HG03139 (cell line): ENCODE measurements around the gene ZNF23.

Experiments
- ATAC-seq: cut with Tn5 transposase; IDR thresholded peaks from one replicate; pipeline ENCODE4 v1.9.1; 2021; ENCODE audit not compliant: unreplicated experiment

Gene ZNF23

DNA sequence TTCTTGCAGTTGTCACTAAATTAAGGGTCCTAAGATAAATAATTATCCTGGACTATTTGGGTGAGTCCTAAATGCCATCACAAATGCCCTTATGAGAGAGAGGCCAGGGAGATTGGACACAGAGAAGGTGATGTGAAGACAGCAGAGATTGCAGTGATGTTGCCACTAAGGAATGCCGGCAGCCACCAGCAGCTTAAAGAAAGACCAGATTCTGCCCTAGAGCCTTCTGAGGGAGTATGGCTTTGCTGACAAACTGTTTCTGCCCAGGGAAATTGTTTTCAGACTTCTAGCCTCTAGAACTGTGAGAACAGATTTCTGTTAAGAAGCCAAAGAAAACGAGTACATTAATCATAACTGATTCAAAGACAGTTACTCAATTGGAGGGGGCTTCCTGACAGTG lies 10.0 kb upstream of the ZNF23 start:
- ATAC-seq = no peak

GRCh38 chr16:71467810-71468209 lies 5.8 kb upstream of the ZNF23 start:
- no peak for ATAC-seq

DNA sequence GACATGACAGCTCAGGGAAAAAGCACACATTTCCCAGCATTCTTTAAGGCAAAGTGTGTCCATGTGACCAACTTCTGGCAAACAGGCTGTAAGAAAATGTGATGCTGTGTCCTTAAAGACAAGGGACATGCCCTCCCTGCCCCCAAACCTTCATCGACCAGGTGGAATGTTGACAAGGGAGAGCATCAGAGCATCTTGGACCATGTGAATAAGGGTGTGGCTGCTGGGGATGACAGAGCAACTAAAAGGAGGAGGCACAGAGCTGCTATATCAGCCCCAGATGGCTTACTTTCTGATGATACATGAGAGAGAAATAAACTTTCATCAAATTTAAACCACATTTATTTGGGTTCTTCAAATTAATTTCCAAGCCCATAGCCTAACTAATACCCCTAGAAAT lies 2.2 kb upstream of the ZNF23 start:
- ATAC-seq = no peak

GRCh38 chr16:71460941-71461340 lies 1.1 kb downstream of the ZNF23 start:
- no peak for ATAC-seq

DNA sequence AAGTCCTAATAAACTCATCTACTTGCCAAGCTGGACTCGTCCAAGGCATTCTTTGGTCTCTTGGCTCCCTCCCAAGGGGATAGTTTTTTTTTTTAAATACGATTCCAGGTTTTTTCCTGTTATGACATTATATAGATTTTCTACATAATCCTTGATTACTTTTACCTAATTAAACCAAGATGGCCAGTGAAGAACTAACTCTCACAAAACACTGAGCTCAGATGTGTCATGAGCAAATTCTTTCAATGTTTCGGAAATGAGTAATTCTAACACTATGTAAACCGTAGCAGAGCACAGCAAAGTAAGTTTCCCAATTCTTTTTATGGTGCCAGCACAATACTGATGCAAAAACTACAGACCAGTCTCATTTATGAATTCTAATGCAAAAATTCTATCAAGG lies 1.8 kb downstream of the ZNF23 start:
- no peak for ATAC-seq

GRCh38 chr16:71459510-71459909 lies 2.5 kb downstream of the ZNF23 start:
- no peak for ATAC-seq

DNA sequence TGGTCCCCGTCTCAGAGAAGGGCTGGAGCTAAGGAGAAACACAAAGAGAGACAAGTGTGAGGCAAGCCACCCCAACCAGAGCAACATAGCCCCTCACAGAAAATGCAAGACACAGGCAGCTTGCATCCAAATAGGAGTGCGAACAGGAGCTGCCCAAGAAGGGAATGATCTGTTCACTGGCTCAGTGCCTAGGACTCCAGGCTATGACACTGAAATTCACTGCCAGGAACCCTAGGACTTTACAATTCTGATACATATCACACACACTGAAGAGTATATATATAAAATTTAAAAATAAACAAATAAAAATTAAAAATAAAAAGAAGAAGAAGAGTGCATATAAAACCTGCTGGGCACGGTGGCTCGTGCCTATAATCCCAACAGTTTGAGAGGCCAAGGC lies 5.2 kb downstream of the ZNF23 start:
- ATAC-seq = no peak

DNA sequence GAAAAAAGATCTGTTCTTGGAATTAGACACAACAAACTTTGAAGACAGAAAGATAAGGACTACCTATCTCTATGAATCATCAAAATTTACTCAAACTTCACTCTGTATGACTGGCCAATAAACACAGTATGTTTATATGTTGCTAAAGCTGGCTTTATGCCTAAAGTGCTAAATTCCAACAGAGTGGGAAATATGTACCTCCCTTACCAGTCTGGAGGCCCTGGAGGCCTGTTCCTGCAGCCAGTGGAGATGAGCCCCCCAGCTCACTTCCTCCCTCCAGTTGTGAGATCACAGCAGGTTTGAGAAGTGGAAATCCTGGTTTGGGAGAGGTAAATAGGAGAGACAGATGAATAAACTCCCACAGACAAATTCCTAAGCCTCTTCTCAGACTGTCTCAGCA lies 9.0 kb downstream of the ZNF23 start:
- no peak for ATAC-seq

GRCh38 chr16:71449020-71449419 lies 13.0 kb downstream of the ZNF23 start:
- no peak for ATAC-seq

DNA sequence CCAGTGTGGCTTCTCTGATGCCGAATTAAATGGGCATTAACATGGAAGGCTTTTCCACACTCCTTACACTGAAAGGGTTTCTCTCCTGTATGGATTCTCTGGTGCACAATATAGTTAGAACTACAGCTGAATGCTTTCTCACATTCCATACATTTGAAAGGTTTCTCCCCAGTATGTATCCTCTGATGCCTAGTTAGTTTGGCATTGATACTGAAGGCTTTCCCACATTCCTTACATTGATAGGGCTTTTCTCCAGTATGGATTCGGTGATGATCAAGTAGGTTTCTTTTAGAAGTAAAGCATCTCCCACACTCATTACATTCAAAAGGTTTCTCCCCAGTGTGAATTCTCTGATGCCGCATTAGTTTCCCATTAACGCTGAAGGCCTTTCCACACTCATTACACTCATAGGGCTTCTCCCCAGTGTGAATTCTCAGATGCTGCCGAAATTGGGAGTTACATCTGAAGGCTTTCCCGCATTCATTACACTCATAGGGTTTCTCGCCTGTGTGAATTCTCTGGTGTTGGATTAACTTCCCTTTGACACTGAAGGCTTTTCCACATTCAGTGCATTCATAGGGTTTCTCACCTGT lies 13.7 kb downstream of the ZNF23 start:
- no peak for ATAC-seq

GRCh38 chr16:71443714-71444113 lies 18.3 kb downstream of the ZNF23 start:
- ATAC-seq = no peak

- ATAC-seq = no peak
Measured at GRCh38 chr16:71442051-71442440, 20.0 kb downstream of the ZNF23 start, which contains the start of gene TLE7. Gene TLE7 (minus strand): TSS chr16:71442054. CDS start chr16:71433324, 8,730 bp downstream.

GRCh38 chr16:71441348-71442050 lies 20.5 kb downstream of the ZNF23 start:
- no peak for ATAC-seq

DNA sequence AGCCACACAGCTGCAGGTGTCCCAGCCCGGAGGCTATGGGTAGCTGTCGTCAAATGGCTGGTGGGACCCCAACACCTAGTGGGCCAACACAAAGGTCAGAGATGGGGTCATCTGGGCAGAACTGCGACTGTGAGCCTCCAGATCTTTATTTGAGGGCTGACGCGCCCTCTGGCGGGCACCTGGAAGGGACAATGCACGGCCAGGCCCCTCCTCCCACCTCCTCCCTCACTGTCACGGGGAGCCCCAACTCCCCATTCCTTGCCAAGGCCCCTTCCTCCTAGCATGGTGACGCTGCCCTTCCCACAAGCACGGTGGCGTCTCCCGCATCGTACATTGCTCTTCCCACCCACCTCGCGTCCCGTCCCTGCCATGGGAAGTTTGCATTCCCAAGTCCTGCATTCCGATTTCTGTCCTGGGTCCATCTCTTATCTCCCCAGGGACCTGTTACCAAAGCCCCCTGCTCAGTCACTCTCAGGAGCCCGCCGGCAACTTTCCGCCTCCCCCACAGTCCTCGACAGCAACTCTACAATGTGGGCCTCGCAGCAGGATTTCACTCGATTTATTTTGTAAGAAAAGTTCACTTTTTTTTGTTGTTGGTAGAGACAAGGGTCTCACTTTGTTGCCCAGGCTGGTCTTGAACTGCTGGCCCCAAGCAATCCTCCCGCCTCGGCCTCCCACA lies 21.2 kb downstream of the ZNF23 start:
- no peak for ATAC-seq

GRCh38 chr16:71439523-71439922 lies 22.5 kb downstream of the ZNF23 start:
- no peak for ATAC-seq

DNA sequence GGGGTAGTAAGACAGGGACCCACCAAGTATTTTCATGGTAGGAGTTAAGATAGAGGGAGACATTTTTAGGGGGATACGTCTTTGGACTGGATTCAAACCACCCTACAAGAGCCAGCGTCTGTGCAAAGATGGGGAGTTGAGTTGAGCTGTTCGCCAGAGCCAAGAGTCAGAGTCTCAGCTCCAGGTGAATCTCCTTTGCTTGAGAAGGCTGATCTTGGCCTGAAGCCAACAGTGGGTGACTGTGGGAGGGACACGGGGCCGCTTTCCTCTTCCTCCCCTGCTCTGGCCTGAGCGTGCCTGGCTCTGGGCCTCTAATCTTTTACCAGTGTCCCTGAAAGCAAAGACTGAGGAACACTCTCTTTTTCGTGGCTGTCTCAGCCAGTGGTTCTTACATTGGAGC lies 25.6 kb downstream of the ZNF23 start:
- ATAC-seq = no peak

- ATAC-seq = no peak
Measured at GRCh38 chr16:71432906-71433305, 29.1 kb downstream of the ZNF23 start.

DNA sequence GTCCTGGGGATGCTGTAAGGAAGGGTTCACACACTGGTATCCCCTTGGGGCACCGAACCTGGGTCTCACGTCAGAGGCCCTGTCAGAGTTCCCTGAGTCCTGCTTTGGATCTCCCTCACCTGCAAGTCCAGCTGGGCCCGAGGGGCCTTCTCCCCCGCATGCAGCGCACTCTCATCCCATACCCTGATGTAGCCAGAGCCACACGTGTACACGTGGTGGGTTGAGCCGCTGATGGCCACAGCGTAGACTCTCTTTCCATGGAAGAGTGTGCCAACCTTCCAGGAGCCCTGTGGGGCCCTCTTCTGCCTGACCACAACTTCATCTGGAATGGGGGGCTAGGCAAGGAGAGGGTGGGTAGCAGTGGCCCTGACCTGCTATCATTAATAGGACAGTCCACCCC lies 30.1 kb downstream of the ZNF23 start:
- no peak for ATAC-seq

- ATAC-seq = no peak
Measured at GRCh38 chr16:71431176-71431575, 30.9 kb downstream of the ZNF23 start.

- ATAC-seq = no peak
Measured at GRCh38 chr16:71430744-71431143, 31.3 kb downstream of the ZNF23 start.

- ATAC-seq = no peak
Measured at GRCh38 chr16:71429581-71429980, 32.5 kb downstream of the ZNF23 start.

GRCh38 chr16:71428883-71429282 lies 33.2 kb downstream of the ZNF23 start:
- ATAC-seq = no peak
